HS-27A (cell line): Measurements from ENCODE around the gene MTMR12.

Experiments used
- DNase-seq: peaks from one replicate; pipeline ENCODE4 v3.0.0-alpha.2; 2012; ENCODE audit warnings: low read depth, missing footprints

Gene MTMR12

GRCh38 chr5:32190095-32190494, 122.6 kb downstream of the MTMR12 start:
- no peak for DNase-seq

GRCh38 chr5:32187675-32188074, 125.1 kb downstream of the MTMR12 start:
- DNase-seq = no peak

- no peak for DNase-seq
These were observed 130.2 kb downstream of the MTMR12 start for GRCh38 chr5:32182463-32183063.
